ENCODE results near the gene PRPF40A. TPM values are rescaled to one million over a fixed set of nuclear protein-coding genes. Genes with fewer than 3 reads are reported as not detected.

Gene PRPF40A
- total and polyA plus RNA-seq, 2 donors (not counting 1 experiment from before 2014, with no cell fraction given), result 91.7 to 105 TPM

- H3K79me2 ChIP-seq (ENCODE audit: control insufficient read depth, insufficient read depth, low read length), result no peaks in the 10 kb centered on the region
- H3K4me3 ChIP-seq (replicated peaks in 1 of 4; ENCODE audit: control extremely low read depth in 1 of 4, insufficient read depth in 1 of 4, low read depth in 3 of 4, low read length in 4 of 4), result no peak overlapping the region
- H3K9me3 ChIP-seq (ENCODE audit: control insufficient read depth, insufficient read depth, low read depth, low read length), result no peaks in the 10 kb centered on the region
- no peaks in the 10 kb centered on the region for H3K36me3 ChIP-seq (ENCODE audit: control insufficient read depth, insufficient read depth, low read length)
- H3K4me2 ChIP-seq (ENCODE audit: extremely low read depth, insufficient read depth, low read length), result no peak overlapping the region
- no peaks in the 10 kb centered on the region for H4K20me1 ChIP-seq (ENCODE audit: control insufficient read depth, extremely low read depth, insufficient read depth, low read length)
- TF ChIP-seq CTCF (conservative IDR thresholded peaks at IDR 0.05 in 1 of 2, IDR thresholded peaks at IDR 0.05 in 1 of 2; ENCODE audit: low read depth in 1 of 2, low read length in 2 of 2), result no peak
- no peak for TF ChIP-seq EZH2 (IDR thresholded peaks at IDR 0.05; ENCODE audit: low read length, missing control alignments)
- H2AFZ ChIP-seq (ENCODE audit: low read length), result no peak overlapping the region
- no peak overlapping the region for H3K27ac ChIP-seq (ENCODE audit: insufficient read depth, low read length)
- H3K4me1 ChIP-seq (ENCODE audit: control insufficient read depth, extremely low read depth, insufficient read depth, low read length), result no peaks in the 10 kb centered on the region
- no peak for DNase-seq (ENCODE audit: low read depth in 2 of 2)
- no peak overlapping the region for H3K9ac ChIP-seq (ENCODE audit: insufficient read depth, low read length)
- H3K27me3 ChIP-seq (ENCODE audit: control insufficient read depth, insufficient read depth, low read length), result no peaks in the 10 kb centered on the region
These were observed 111.2 kb downstream of the PRPF40A start for GRCh38 chr2:152606081-152606480.

GRCh38 chr2:152603166-152603565, 114.1 kb downstream of the PRPF40A start:
- no peaks in the 10 kb centered on the region for H3K36me3 ChIP-seq (ENCODE audit: control insufficient read depth, insufficient read depth, low read length)
- no peak overlapping the region for H3K4me2 ChIP-seq (ENCODE audit: extremely low read depth, insufficient read depth, low read length)
- H3K4me1 ChIP-seq (ENCODE audit: control insufficient read depth, extremely low read depth, insufficient read depth, low read length), result peaks cover 4% of the 10 kb centered on the region
- no peak overlapping the region for H3K27ac ChIP-seq (ENCODE audit: insufficient read depth, low read length)
- no peaks in the 10 kb centered on the region for H3K27me3 ChIP-seq (ENCODE audit: control insufficient read depth, insufficient read depth, low read length)
- no peaks in the 10 kb centered on the region for H4K20me1 ChIP-seq (ENCODE audit: control insufficient read depth, extremely low read depth, insufficient read depth, low read length)
- TF ChIP-seq CTCF (conservative IDR thresholded peaks at IDR 0.05 in 1 of 2, IDR thresholded peaks at IDR 0.05 in 1 of 2; ENCODE audit: low read depth in 1 of 2, low read length in 2 of 2) (no peak), EZH2 (IDR thresholded peaks at IDR 0.05; ENCODE audit: low read length, missing control alignments) (no peak)
- no peaks in the 10 kb centered on the region for H3K79me2 ChIP-seq (ENCODE audit: control insufficient read depth, insufficient read depth, low read length)
- no peak overlapping the region for H3K9ac ChIP-seq (ENCODE audit: insufficient read depth, low read length)
- H3K9me3 ChIP-seq (ENCODE audit: control insufficient read depth, insufficient read depth, low read depth, low read length), result no peaks in the 10 kb centered on the region
- no peak for DNase-seq (ENCODE audit: low read depth in 2 of 2)
- no peak overlapping the region for H2AFZ ChIP-seq (ENCODE audit: low read length)
- no peak overlapping the region for H3K4me3 ChIP-seq (replicated peaks in 1 of 4; ENCODE audit: control extremely low read depth in 1 of 4, insufficient read depth in 1 of 4, low read depth in 3 of 4, low read length in 4 of 4)

- H4K20me1 ChIP-seq (ENCODE audit: control insufficient read depth, extremely low read depth, insufficient read depth, low read length), result no peaks in the 10 kb centered on the region
- no peak overlapping the region for H3K27ac ChIP-seq (ENCODE audit: insufficient read depth, low read length)
- no peaks in the 10 kb centered on the region for H3K36me3 ChIP-seq (ENCODE audit: control insufficient read depth, insufficient read depth, low read length)
- no peak overlapping the region for H2AFZ ChIP-seq (ENCODE audit: low read length)
- H3K9me3 ChIP-seq (ENCODE audit: control insufficient read depth, insufficient read depth, low read depth, low read length), result no peaks in the 10 kb centered on the region
- no peaks in the 10 kb centered on the region for H3K79me2 ChIP-seq (ENCODE audit: control insufficient read depth, insufficient read depth, low read length)
- H3K27me3 ChIP-seq (ENCODE audit: control insufficient read depth, insufficient read depth, low read length), result no peaks in the 10 kb centered on the region
- peaks cover 4% of the 10 kb centered on the region for H3K4me1 ChIP-seq (ENCODE audit: control insufficient read depth, extremely low read depth, insufficient read depth, low read length)
- no peak for TF ChIP-seq EZH2 (IDR thresholded peaks at IDR 0.05; ENCODE audit: low read length, missing control alignments)
- no peak for TF ChIP-seq CTCF (conservative IDR thresholded peaks at IDR 0.05 in 1 of 2, IDR thresholded peaks at IDR 0.05 in 1 of 2; ENCODE audit: low read depth in 1 of 2, low read length in 2 of 2)
- no peak overlapping the region for H3K4me2 ChIP-seq (ENCODE audit: extremely low read depth, insufficient read depth, low read length)
- no peak overlapping the region for H3K9ac ChIP-seq (ENCODE audit: insufficient read depth, low read length)
- no peak for DNase-seq (ENCODE audit: low read depth in 2 of 2)
- no peak overlapping the region for H3K4me3 ChIP-seq (replicated peaks in 1 of 4; ENCODE audit: control extremely low read depth in 1 of 4, insufficient read depth in 1 of 4, low read depth in 3 of 4, low read length in 4 of 4)
These were observed 114.5 kb downstream of the PRPF40A start for GRCh38 chr2:152602750-152603149.

Other genes starting within 250 kb of the PRPF40A start
- gene ARL6IP6, start 1.2 kb upstream of the PRPF40A start, total RNA-seq, result 16.2 and 19.0 TPM in 2 replicates
- 53.9 and 54.8 TPM in 2 replicates for gene ARL6IP6, start 1.2 kb upstream of the PRPF40A start, polyA plus RNA-seq